K562 (cell line): Measurements from ENCODE around the gene NDUFB7. TPM values are rescaled to one million over a fixed set of nuclear protein-coding genes. Genes with fewer than 3 reads are reported as not detected.

Source experiments
- CHD4 ChIP-seq: fragments of 200-600 bp; sonication (generic); IDR thresholded peaks from 3 replicates; pipeline ENCODE4 v1.6.1; 2012; ENCODE audit warnings: low read depth, mild to moderate bottlenecking, mixed read lengths, low read length, inconsistent platforms; ENCODE audit not compliant: insufficient read depth, insufficient replicate concordance, poor library complexity, severe bottlenecking
- KDM2B ChIP-seq: fragments of 250-450 bp; sonication (Bioruptor Pico); IDR thresholded peaks from 2 replicates; pipeline ENCODE4 v1.8.0; 2021; ENCODE audit warnings: mild to moderate bottlenecking, moderate library complexity
- KLF1 ChIP-seq: fragments of 450-650 bp; IDR thresholded peaks from 2 replicates; pipeline ENCODE4 v1.6.1; 2016; ENCODE audit warnings: missing genetic modification characterization, missing compliant biosample characterization
- MAFG ChIP-seq: fragments of 450-650 bp; conservative IDR thresholded peaks from 2 replicates; pipeline ENCODE4 v1.6.1; 2016; ENCODE audit warnings: missing genetic modification characterization, missing compliant biosample characterization
- MAZ ChIP-seq, 2 experiments: fragments of 450-650 bp in 1 of 2; sonication (generic) in 1 of 2; formaldehyde crosslinking; IDR thresholded peaks in 1 of 2; conservative IDR thresholded peaks in 1 of 2; 2 replicates each; pipeline versions ENCODE4 v1.4.0 to v1.5.0; 2020; ENCODE audit warnings: mild to moderate bottlenecking in 1 of 2, missing genetic modification reagents in 1 of 2
- MTF1 ChIP-seq: fragments of 250-450 bp; sonication (Bioruptor Pico); IDR thresholded peaks from 2 replicates; pipeline ENCODE4 v1.9.0; 2021; ENCODE audit warnings: moderate library complexity, mild to moderate bottlenecking, inconsistent platforms, borderline replicate concordance
- NCOA2 ChIP-seq, 2 experiments: fragments of 450-650 bp; IDR thresholded peaks; 2 replicates each; pipeline ENCODE4 v1.6.1; 2018; ENCODE audit warnings: mild to moderate bottlenecking in 2 of 2, moderate library complexity in 1 of 2; ENCODE audit not compliant: partially characterized antibody in 2 of 2
- NFATC3 ChIP-seq: fragments of 450-650 bp; IDR thresholded peaks from 2 replicates; pipeline ENCODE4 v1.6.1; 2017; ENCODE audit warnings: mild to moderate bottlenecking
- NR3C1 ChIP-seq: sonication (generic); formaldehyde crosslinking; IDR thresholded peaks from 2 replicates; pipeline ENCODE4 v1.8.1; 2022; ENCODE audit warnings: missing genetic modification reagents
- POLR2B ChIP-seq: fragments of 450-650 bp; IDR thresholded peaks from 2 replicates; pipeline ENCODE4 v1.6.1; 2018; ENCODE audit warnings: low read depth; ENCODE audit not compliant: partially characterized antibody
- PRMT5 ChIP-seq: sonication (generic); formaldehyde crosslinking; IDR thresholded peaks from 2 replicates; pipeline ENCODE4 v1.5.0; 2020; ENCODE audit warnings: missing genetic modification reagents
- PTTG1 ChIP-seq: fragments of 450-650 bp; IDR thresholded peaks from 2 replicates; pipeline ENCODE4 v1.6.1; 2016; ENCODE audit warnings: low read depth, mild to moderate bottlenecking, missing genetic modification characterization, missing compliant biosample characterization
- SETDB1 ChIP-seq: IDR thresholded peaks from one replicate; pipeline ENCODE4 v1.6.1; 2012; ENCODE audit warnings: low read length, control low read depth, inconsistent platforms
- SMAD1 ChIP-seq: fragments of 150-350 bp; IDR thresholded peaks from 2 replicates; pipeline ENCODE4 v1.6.1; 2014; ENCODE audit warnings: low read length, low read depth; ENCODE audit not compliant: partially characterized antibody
- SMARCA5 ChIP-seq: fragments of 450-650 bp; IDR thresholded peaks from 2 replicates; pipeline ENCODE4 v1.6.1; 2016
- TCF7 ChIP-seq: sonication (generic); IDR thresholded peaks from 2 replicates; pipeline ENCODE4 v1.6.1; 2016; ENCODE audit warnings: antibody characterized with exemption, borderline replicate concordance
- ZNF57 ChIP-seq: fragments of 450-650 bp; formaldehyde crosslinking; IDR thresholded peaks from 2 replicates; pipeline ENCODE4 v1.4.0; 2020; ENCODE audit warnings: mild to moderate bottlenecking, moderate library complexity
- ZNF584 ChIP-seq: fragments of 200-800 bp; sonication (Bioruptor generic); IDR thresholded peaks from 2 replicates; pipeline ENCODE4 v1.6.1; 2016; ENCODE audit warnings: low read depth, mild to moderate bottlenecking, missing genetic modification characterization, missing compliant biosample characterization
- ZNF785 ChIP-seq: fragments of 250-450 bp; sonication (Bioruptor Pico); IDR thresholded peaks from 2 replicates; pipeline ENCODE4 v1.4.0; 2020; ENCODE audit warnings: mild to moderate bottlenecking
- polyA plus RNA-seq, 8 experiments: library from polyadenylated mRNA; depleted of rRNA in 4 of 8; stranded (reverse) in 5 of 8; unstranded in 3 of 8; fragments of >200 nt; fragmentation: Nextera tagmentation in 2 of 8; fragmentation: Illumina TruSeq in 1 of 8; extraction: Ambion mirVana in 2 of 8; extraction: Trizol in 1 of 8; gene quantifications; 2 replicates each; pipeline versions ENCODE4 v1.2.1 to v1.2.3, GENCODE V29; 2011 to 2014; ENCODE audit warnings: inconsistent platforms in 1 of 8, missing spikeins in 1 of 8
- total RNA-seq, 7 experiments: library from RNA; depleted of rRNA in 6 of 7; stranded (reverse); fragments of >200 nt in 6 of 7; fragmentation: Illumina TruSeq in 2 of 7; extraction: Trizol in 2 of 7; gene quantifications; 2 replicates each; pipeline versions ENCODE4 v1.2.1 to v1.2.3, GENCODE V29; 2011 to 2021; ENCODE audit warnings: low replicate concordance in 1 of 7
- TF ChIP-seq, protein P1 (sequence below): sonication (generic); formaldehyde crosslinking; IDR thresholded peaks from 2 replicates; pipeline ENCODE4 v1.8.0; 2022; ENCODE audit warnings: missing genetic modification reagents, mild to moderate bottlenecking, borderline replicate concordance
- TF ChIP-seq, protein P2 (sequence below): fragments of 250-450 bp; sonication (Bioruptor Pico); IDR thresholded peaks from 2 replicates; pipeline ENCODE4 v1.4.0; 2020; ENCODE audit warnings: mild to moderate bottlenecking, moderate library complexity
- TF ChIP-seq, protein P3 (sequence below): fragments of 450-650 bp; formaldehyde crosslinking; IDR thresholded peaks from 2 replicates; pipeline ENCODE4 v1.4.0; 2020; ENCODE audit warnings: mild to moderate bottlenecking, moderate library complexity
- TF ChIP-seq, protein P4 (sequence below): sonication (generic); formaldehyde crosslinking; IDR thresholded peaks from 2 replicates; pipeline ENCODE4 v1.8.1; 2022; ENCODE audit warnings: missing genetic modification reagents

NDUFB7 gene
- total and polyA plus RNA-seq, 9 of the 15 experiments (the other 6 are each of a cell fraction or from before 2014, with no cell fraction given): 14.9 to 842 (median 137) TPM

DNA sequence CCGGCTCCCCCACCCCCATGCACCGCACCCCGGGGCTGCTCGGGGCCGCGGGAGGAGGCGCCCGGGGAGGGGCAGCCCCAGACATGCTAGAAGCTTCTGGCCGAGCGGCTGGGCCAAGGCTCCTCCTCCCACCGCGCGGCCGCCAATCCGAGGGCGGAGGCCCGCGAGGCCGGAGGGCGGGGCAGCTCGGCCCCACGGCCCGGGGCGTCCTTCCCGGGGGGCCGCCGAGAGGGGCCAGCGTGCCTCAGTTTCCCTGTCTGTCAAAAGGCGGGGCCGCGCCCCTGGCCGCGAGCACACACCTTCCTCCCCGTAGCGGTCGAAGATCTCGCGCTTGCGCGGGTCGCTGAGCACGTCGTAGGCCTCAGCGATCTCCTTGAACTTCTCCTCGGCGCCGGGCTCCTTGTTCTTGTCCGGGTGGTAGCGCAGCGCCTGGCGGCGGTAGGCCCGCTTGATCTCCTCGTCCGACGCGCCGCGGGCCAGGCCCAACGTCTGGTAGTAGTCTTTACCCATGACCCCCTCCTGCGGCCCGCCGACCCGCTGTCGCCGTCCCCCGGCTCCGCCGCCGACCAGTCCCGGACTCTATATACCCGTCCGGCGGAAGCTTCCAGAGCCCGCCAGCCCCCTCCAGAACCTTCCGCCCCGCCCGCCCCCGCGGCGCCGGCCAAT lies 53.9 kb downstream of the NDUFB7 start, which contains the start of gene DNAJB1 (continued):
- no peak for TF ChIP-seq ZNF584 (CRISPR knock-in tag)
- no peak; the same call in none of the 2 replicates for TF ChIP-seq NR3C1 (CRISPR knock-in tag)
- TF ChIP-seq, protein P1, sequence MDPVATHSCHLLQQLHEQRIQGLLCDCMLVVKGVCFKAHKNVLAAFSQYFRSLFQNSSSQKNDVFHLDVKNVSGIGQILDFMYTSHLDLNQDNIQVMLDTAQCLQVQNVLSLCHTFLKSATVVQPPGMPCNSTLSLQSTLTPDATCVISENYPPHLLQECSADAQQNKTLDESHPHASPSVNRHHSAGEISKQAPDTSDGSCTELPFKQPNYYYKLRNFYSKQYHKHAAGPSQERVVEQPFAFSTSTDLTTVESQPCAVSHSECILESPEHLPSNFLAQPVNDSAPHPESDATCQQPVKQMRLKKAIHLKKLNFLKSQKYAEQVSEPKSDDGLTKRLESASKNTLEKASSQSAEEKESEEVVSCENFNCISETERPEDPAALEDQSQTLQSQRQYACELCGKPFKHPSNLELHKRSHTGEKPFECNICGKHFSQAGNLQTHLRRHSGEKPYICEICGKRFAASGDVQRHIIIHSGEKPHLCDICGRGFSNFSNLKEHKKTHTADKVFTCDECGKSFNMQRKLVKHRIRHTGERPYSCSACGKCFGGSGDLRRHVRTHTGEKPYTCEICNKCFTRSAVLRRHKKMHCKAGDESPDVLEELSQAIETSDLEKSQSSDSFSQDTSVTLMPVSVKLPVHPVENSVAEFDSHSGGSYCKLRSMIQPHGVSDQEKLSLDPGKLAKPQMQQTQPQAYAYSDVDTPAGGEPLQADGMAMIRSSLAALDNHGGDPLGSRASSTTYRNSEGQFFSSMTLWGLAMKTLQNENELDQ: no peak
- no peak for TF ChIP-seq NFATC3
- TF ChIP-seq, protein P2, sequence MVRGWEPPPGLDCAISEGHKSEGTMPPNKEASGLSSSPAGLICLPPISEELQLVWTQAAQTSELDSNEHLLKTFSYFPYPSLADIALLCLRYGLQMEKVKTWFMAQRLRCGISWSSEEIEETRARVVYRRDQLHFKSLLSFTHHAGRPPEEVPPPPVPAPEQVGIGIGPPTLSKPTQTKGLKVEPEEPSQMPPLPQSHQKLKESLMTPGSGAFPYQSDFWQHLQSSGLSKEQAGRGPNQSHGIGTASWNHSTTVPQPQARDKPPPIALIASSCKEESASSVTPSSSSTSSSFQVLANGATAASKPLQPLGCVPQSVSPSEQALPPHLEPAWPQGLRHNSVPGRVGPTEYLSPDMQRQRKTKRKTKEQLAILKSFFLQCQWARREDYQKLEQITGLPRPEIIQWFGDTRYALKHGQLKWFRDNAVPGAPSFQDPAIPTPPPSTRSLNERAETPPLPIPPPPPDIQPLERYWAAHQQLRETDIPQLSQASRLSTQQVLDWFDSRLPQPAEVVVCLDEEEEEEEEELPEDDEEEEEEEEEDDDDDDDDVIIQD (CRISPR knock-in tag): no peak
- no peak for TF ChIP-seq PTTG1 (tag)
- no peak for TF ChIP-seq ZNF57 (CRISPR knock-in tag)
- TF ChIP-seq POLR2B: peak; percentile 93
- TF ChIP-seq TCF7: no peak
- no peak for TF ChIP-seq CHD4
- TF ChIP-seq, protein P3, sequence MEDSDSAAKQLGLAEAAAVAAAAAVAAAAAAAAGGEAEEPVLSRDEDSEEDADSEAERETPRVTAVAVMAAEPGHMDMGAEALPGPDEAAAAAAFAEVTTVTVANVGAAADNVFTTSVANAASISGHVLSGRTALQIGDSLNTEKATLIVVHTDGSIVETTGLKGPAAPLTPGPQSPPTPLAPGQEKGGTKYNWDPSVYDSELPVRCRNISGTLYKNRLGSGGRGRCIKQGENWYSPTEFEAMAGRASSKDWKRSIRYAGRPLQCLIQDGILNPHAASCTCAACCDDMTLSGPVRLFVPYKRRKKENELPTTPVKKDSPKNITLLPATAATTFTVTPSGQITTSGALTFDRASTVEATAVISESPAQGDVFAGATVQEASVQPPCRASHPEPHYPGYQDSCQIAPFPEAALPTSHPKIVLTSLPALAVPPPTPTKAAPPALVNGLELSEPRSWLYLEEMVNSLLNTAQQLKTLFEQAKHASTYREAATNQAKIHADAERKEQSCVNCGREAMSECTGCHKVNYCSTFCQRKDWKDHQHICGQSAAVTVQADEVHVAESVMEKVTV: no peak
- TF ChIP-seq MAZ (CRISPR knock-in tag; conservative IDR thresholded peaks at IDR 0.05 in 1 of 2, IDR thresholded peaks at IDR 0.05 in 1 of 2): peak; percentile 73 to 90
- TF ChIP-seq NCOA2 (IDR thresholded peaks at IDR 0.05; ENCODE audit: partially characterized antibody in 2 of 2): no peak
- TF ChIP-seq MTF1 (CRISPR knock-in tag): no peak
- no peak for TF ChIP-seq PRMT5
- 0 out of 2 replicates have a peak, but pooled peaks have one; percentile 22 for TF ChIP-seq KDM2B (CRISPR knock-in tag)
- peak; percentile 86 for TF ChIP-seq SMAD1
- no peak for TF ChIP-seq SETDB1
- TF ChIP-seq, protein P4, sequence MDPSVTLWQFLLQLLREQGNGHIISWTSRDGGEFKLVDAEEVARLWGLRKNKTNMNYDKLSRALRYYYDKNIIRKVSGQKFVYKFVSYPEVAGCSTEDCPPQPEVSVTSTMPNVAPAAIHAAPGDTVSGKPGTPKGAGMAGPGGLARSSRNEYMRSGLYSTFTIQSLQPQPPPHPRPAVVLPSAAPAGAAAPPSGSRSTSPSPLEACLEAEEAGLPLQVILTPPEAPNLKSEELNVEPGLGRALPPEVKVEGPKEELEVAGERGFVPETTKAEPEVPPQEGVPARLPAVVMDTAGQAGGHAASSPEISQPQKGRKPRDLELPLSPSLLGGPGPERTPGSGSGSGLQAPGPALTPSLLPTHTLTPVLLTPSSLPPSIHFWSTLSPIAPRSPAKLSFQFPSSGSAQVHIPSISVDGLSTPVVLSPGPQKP (CRISPR knock-in tag): no peak
- no peak for TF ChIP-seq SMARCA5
- no peak for TF ChIP-seq ZNF785 (CRISPR knock-in tag)
- TF ChIP-seq KLF1 (tag): peak; percentile 71; the same call in 1 of the 2 replicates
- no peak for TF ChIP-seq MAFG
